ENCODE data around the gene ZDHHC1.
"Not testable (repeated sequence)": the region's sequence is repeated elsewhere in the genome, so short reads cannot be mapped to it uniquely, and the experiment has no call there.

DNA sequence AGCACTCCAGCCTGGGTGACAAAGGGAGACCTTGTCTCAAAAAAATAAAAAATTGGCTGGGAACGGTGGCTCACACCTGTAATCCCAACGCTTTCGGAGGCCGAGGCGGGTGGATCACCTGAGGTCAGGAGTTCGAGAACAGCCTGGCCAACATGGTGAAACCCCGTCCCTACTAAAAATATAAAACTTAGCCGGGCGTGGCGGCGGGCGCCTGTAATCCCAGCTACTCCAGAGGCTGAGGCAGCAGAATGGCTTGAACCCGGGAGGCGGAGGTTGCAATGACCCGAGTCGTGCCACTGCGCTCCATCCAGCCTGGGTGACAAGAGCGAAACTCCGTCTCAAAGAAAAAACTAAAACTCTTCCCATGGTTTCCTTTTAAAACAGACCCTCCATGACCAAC is 856 bp downstream of the ZDHHC1 start:
- TF ChIP-seq, protein P1, sequence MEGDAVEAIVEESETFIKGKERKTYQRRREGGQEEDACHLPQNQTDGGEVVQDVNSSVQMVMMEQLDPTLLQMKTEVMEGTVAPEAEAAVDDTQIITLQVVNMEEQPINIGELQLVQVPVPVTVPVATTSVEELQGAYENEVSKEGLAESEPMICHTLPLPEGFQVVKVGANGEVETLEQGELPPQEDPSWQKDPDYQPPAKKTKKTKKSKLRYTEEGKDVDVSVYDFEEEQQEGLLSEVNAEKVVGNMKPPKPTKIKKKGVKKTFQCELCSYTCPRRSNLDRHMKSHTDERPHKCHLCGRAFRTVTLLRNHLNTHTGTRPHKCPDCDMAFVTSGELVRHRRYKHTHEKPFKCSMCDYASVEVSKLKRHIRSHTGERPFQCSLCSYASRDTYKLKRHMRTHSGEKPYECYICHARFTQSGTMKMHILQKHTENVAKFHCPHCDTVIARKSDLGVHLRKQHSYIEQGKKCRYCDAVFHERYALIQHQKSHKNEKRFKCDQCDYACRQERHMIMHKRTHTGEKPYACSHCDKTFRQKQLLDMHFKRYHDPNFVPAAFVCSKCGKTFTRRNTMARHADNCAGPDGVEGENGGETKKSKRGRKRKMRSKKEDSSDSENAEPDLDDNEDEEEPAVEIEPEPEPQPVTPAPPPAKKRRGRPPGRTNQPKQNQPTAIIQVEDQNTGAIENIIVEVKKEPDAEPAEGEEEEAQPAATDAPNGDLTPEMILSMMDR (IDR thresholded peaks at IDR 0.05; ENCODE audit: low read depth, low read length, missing input control): not testable (repeated sequence)
- TF ChIP-seq YY1 (IDR thresholded peaks at IDR 0.05); FOXA1 (IDR thresholded peaks at IDR 0.05); HNF4A (conservative IDR thresholded peaks at IDR 0.05); RAD21 (IDR thresholded peaks at IDR 0.05); RXRA (IDR thresholded peaks at IDR 0.05); JUND (IDR thresholded peaks at IDR 0.05): not testable (repeated sequence)
- TF ChIP-seq, protein P2, sequence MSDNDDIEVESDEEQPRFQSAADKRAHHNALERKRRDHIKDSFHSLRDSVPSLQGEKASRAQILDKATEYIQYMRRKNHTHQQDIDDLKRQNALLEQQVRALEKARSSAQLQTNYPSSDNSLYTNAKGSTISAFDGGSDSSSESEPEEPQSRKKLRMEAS (IDR thresholded peaks at IDR 0.05): not testable (repeated sequence)
- TF ChIP-seq, protein P3, sequence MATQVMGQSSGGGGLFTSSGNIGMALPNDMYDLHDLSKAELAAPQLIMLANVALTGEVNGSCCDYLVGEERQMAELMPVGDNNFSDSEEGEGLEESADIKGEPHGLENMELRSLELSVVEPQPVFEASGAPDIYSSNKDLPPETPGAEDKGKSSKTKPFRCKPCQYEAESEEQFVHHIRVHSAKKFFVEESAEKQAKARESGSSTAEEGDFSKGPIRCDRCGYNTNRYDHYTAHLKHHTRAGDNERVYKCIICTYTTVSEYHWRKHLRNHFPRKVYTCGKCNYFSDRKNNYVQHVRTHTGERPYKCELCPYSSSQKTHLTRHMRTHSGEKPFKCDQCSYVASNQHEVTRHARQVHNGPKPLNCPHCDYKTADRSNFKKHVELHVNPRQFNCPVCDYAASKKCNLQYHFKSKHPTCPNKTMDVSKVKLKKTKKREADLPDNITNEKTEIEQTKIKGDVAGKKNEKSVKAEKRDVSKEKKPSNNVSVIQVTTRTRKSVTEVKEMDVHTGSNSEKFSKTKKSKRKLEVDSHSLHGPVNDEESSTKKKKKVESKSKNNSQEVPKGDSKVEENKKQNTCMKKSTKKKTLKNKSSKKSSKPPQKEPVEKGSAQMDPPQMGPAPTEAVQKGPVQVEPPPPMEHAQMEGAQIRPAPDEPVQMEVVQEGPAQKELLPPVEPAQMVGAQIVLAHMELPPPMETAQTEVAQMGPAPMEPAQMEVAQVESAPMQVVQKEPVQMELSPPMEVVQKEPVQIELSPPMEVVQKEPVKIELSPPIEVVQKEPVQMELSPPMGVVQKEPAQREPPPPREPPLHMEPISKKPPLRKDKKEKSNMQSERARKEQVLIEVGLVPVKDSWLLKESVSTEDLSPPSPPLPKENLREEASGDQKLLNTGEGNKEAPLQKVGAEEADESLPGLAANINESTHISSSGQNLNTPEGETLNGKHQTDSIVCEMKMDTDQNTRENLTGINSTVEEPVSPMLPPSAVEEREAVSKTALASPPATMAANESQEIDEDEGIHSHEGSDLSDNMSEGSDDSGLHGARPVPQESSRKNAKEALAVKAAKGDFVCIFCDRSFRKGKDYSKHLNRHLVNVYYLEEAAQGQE (IDR thresholded peaks at IDR 0.05): not testable (repeated sequence)
